ENCODE data around the gene NR6A1. TPM values are rescaled to one million over a fixed set of nuclear protein-coding genes. Genes with fewer than 3 reads are reported as not detected.
A peak's percentile ranks its signal among the peaks of the same experiment; 100 is the strongest.

The NR6A1 gene
- polyA plus RNA-seq, 4 donors = 0.30 to 1.4 (median 1.0) TPM

DNA sequence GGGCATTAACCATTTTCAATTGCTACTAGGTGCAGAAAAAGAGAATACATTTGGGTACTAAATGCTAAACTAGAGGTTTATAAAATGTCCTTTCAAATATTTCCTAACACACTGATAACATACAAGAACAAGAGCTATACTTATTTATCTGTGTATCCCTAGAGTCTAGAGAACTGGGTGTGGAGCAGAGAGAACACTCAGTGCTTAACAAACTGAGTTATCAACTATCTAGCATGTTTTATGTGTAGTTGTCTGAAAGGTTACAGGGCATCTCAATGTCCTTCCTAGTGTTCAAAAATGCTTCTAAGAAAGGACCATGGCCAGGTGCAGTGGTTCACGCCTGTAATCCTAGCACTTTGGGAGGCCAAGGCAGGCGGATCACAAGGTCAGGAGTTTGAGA lies 40.3 kb downstream of the NR6A1 start:
- no peak for DNase-seq (ENCODE audit: low read depth in 4 of 4, low spot score in 3 of 4)

DNA sequence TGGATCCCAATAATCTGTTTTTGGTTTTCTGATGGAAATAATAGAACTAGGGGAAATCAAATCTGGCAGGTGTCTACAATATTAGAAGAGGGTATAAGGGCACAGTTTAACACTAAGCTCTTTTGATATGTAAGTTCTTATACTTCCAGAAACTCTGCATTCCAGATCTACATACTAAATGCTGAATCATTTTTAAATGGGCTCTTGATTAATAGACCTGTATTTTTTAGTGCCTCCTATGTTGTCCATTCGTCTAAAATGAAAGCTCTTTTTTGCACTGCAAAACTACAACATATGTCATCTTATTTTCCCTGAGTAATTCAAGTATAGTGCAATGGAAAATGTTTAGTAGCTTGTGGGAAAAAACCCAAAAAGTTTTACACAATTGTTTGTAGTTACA lies 44.2 kb downstream of the NR6A1 start:
- DNase-seq (ENCODE audit: low read depth in 4 of 4, low spot score in 3 of 4) = no peak

DNA sequence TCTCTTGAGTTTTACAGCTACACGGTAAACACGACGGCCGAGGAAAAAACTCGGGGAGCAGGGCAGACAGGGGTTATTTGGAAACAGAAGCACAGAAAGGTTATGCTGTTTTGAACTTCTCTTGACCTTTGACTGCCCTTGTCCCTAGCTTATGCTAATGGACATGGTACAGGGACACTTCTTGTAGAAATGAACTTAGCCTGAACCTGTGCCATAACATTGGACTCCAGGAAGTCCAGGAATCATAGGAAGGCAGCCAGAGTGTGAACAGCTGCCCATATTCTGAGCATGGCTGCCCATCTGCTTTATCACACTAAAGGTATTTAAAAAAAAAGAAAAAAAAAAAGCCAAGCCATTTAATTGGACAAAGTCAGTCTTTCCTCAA lies 46.1 kb downstream of the NR6A1 start:
- peak in 1 of 4 donors; percentile 8 for DNase-seq (ENCODE audit: low read depth in 4 of 4, low spot score in 3 of 4)

DNA sequence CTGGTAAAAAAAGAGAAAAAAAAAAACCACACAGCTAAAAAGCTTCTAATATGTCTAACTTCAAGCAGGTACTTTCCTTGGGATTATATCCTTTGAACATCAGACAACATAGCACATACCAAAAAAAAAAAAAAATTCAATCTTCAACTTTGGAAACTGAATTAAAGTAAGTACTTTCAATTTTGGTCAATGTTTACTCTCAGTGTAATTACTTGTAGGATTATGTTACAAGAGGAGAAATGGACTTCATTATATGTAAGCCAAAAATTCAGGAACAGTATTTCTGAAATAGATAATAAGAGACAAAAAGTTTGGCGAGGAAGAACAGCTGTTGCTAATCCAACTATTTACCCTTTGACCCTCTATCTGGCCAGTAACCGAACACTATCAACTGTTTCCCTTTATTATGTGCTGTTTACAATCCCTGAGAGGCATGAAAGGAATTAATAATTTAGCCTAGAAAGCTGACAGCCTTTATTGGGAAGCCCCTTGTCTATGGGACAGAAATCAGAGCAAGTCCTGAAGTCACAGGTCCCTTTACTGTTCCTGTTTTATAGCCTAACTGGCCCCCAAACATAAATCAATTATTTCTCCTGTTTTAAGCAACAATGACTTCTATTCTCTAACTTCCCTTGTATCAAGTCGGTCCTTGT lies 46.6 kb downstream of the NR6A1 start:
- peak in 1 of 4 donors; percentile 10 for DNase-seq (ENCODE audit: low read depth in 4 of 4, low spot score in 3 of 4)

DNA sequence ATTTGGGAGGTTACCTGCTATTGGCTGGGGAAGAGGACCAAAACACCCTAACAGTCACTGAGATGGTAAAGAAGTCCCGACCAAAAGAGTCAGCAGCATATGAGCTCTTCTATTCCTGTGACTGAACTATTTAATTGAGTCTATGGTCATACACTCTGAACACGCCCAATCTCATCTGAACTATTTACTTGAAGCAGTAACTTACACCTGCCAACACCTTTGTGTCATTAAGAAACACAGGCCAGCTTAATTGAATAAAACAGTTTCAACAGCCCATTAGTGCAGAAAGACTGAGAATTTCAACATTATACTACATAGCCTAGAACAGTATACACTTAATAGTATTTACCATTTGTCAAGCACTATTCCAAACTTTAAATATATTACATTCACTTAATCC lies 47.8 kb downstream of the NR6A1 start:
- no peak for DNase-seq (ENCODE audit: low read depth in 4 of 4, low spot score in 3 of 4)

DNA sequence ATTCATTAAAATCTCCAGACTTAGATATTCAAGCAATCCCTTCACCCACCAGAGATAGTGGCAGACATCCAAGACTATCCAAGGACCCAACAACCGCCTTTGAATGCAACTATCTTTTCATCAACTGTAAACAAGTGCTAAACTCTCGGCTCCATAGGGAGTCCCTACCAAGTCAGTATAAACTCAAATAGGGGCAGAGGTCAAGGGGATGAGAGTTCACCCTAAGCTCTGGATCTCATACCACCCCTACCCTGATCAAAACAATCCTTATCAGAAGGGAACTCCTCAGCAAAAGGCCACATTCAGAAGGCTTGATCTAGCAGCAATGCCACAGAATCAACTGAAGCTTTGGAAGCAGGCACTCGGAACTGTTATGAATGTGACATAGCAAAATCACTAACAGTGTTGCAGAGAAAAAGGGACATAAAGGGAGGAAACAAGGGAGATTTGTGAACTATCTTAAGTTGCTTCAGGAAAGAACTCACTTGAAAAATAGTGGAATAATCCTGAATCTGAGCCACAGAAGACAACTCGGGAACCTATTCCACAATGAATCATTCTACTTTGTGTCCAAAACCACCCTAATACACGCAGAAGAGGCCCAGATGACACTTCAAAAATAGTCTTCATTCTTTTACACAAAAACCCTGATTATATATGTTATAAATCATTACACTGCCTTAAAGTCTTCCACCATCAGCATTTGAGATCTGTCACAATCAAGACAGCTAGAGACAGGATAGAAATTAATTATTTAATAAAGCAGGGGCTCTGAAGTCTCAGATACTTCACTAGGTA lies 49.8 kb downstream of the NR6A1 start:
- DNase-seq (ENCODE audit: low read depth in 4 of 4, low spot score in 3 of 4) = no peak

DNA sequence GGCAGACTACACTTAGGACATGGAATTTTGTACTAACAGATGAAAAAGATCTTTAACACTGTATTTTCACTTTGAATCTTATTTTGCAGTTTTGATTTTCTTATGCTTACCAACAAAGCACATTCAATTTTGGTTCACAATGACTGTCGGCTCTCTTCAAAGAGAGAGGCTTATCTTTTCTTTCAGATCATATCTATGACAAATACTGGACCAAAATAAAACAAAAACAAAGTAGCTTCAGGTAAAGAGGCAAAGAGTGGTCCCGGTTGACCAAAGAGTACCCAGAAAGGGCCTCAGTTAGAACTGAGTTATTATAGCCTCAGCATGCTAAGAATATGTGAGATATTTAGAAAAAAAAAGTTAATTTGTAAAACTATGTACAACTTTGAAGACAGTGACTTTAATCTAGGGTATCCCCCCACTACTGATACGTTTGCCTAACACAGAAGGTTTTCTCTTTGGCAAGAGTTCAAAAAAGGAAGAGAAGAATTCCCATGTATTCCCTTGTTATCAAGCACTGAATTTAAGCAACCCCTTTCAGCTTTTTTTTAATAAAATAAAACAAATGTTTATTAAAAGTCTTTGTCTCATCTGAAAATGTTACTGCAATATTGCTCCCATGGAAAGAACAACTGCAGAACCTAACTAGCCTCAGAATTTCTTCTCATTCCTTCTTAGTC lies 50.5 kb downstream of the NR6A1 start:
- DNase-seq (ENCODE audit: low read depth in 4 of 4, low spot score in 3 of 4) = no peak

DNA sequence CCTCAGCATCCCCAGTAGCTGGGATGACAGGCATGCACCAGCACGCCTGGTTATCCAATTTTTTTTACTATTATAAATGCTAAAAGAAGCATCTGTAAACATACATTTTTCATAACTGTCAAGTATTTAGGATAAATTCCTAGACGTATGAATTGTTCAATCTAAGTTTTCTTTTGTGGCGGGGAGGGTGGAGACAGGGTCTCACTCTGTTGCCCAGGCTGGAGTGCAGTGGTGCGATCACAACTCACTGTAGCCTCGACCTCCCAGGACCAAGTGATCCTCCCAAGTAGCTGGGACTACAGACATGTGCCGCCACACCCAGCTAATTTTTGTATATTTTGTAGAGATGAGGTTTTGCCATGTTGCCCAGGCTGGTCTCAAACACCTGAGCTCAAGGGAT lies 52.2 kb downstream of the NR6A1 start:
- no peak for DNase-seq (ENCODE audit: low read depth in 4 of 4, low spot score in 3 of 4)

DNA sequence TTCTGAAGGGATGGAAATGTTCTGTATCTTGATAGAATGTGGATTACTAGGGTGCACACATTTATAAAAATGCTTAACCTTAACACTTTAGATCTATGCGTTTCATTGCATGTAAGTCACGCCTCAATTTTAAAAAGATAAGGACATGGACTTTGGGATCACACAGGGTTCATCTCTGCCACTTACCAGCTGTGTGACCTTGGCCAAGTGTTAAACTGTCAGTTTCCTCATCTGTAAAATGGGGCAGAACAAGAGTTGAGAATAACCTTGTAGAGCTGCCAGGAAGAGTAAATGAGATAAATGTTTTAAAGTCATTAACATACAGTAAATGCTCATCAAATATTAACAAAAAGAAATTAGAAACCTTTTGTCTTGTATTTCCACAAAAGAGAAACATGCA lies 53.5 kb downstream of the NR6A1 start:
- no peak for DNase-seq (ENCODE audit: low read depth in 4 of 4, low spot score in 3 of 4)

DNA sequence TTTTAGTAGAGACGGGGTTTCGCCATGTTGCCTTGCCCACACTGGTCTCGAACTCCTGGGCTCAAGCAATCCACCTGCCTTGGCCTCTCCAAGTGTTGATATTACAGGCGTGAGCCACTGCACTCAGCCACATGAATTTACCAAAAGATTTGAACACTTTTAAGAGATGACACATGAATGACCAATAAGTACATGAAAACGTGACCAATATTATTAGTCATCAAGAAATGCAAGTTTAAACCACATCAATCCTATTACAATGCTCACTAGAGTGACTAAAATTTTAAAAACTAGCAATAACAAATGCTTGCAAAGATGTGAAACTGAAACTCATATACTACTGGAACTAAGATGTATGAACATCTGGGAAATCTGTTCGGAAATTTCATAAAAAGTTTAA lies 54.3 kb downstream of the NR6A1 start:
- no peak for DNase-seq (ENCODE audit: low read depth in 4 of 4, low spot score in 3 of 4)

DNA sequence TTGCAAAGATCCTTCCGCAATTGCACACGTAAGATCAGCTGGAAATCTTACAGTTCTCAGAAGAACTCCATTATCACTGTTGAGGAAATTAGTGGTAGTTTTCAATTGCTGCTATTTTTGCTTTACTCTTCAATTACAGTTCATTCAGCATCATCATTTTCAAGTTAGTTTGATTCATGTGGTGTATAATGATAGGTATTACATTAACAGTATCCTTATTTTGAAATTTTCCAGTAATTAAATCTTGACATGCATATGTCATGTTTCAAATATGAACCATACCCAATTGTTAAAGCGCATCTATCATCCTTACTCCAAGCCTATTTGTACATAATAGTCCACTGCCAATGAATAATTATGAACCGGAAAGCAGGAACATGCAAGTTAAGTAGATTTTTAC lies 60.3 kb downstream of the NR6A1 start:
- no peak for DNase-seq (ENCODE audit: low read depth in 4 of 4, low spot score in 3 of 4)

DNA sequence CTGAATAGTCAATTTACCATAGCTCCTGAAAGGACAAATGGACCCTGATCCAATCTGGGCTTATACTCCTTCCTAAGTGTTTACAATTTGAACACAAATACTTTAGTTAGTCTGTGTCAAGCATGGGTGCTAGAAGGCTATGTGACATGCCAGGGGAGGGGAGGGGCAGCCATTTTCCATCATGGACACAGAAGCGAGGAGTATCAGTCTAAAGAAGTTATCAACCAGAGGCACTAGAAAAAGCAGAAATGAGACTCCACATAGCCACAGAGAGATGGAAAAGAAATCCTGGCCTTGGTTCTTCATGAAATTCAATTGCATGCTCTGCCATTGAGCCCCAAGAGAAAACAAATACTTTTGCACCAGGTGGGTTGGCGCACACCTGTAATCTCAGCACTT lies 61.8 kb downstream of the NR6A1 start:
- no peak for DNase-seq (ENCODE audit: low read depth in 4 of 4, low spot score in 3 of 4)

DNA sequence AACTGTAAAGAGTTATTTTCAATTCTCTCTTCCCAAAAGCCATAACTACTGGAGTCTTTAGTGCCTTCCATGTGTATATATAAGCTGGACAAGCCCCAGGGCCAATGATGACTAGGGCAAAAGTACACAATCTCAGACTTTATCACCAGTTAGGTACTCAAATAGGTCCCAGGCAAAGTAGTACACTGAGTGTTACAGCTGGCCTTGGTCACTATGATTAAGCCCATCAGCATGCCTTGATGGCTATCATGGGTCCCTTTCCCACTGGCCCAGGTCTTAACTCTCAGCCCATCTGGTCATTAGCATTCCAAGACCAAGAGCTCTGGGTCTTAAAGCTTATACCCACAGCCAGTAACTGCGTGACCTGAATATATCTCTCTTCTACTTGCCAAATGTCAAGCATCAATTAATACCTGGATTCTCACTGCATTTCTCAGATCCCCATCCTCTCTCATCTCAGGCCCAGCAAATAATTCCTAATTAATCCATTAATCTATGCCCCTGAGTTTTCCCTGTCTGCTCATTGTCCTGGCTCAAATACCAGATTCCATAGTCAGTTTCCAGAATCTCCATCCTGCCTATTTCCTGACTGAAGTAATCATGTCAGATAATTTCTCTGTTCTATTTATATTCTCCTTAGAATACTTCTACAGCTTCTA lies 62.3 kb downstream of the NR6A1 start:
- no peak for DNase-seq (ENCODE audit: low read depth in 4 of 4, low spot score in 3 of 4)

DNA sequence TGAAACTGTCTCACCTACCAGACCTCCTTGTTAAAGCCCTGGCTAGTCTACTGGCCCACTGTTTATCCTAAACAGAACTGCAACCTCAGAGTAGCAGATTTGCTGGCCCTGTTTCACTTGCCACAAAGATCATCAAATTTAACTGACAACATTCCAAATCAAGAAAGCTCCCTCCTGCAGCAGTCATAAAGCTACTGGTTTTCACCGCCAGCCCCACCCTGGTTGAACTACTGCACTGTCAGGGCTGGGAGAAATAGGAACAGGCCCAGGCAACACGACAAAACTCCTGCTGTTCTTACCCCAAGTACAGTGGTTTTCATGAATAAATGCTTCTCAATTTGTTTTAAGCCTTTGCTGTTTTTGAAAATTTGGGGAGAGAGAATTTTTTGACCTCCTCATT lies 63.0 kb downstream of the NR6A1 start:
- DNase-seq (ENCODE audit: low read depth in 4 of 4, low spot score in 3 of 4) = no peak

DNA sequence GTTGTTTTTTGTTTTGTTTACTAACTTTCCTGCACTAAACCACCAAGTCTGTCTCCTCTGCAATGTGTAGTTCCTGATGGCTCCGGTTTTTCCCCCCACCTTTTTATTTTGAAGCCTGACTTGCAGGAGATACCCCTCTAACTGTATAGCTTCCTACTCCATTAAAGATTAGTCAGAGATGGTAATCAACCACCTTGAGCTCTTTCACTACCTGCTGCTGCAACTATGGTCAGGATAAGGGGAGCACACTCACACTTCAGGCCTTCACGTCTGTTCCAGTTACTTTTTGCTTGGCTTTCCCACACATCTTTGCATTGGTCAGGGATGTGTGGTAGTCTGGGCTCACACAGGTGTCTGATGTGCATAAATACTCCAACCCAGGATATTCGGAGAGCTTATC lies 63.4 kb downstream of the NR6A1 start:
- DNase-seq (ENCODE audit: low read depth in 4 of 4, low spot score in 3 of 4) = no peak

DNA sequence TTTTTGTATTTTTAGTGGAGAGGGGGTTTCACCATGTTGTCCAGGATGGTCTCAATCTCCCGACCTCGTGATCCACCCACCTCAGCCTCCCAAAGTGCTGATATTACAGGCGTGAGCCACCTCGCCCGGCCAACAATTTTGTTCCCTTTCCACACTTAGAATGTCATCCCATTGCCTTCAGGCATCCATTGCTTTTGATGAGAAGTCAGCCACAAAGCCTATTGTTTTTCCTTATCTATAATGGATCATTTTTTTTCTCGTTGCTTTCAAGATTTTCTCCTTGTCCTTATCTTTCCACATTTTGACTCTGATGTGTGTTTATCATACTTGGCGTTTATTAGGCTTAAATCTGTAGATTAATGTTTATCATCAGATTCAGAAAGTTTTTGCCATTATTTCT lies 64.4 kb downstream of the NR6A1 start:
- DNase-seq (ENCODE audit: low read depth in 4 of 4, low spot score in 3 of 4) = no peak

DNA sequence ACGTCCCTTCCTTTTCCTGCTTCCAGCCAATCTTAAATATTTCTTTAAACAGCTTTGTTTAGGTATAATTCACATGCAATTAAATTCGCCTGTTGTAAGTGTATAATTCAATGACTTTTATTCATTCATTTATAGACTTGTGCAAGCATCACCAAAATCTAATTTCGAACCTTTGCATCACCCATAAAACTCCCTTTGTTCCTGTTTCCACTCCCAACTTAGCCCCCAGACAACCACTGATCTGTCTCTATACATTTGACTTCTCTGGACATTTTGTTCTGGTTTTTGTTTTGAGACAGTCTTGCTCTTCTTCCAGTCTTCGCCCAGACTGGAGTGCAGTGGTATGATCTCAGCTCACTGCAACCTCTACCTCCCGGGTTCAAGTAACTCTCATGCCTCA lies 71.5 kb downstream of the NR6A1 start:
- DNase-seq (ENCODE audit: low read depth in 4 of 4, low spot score in 3 of 4) = no peak

DNA sequence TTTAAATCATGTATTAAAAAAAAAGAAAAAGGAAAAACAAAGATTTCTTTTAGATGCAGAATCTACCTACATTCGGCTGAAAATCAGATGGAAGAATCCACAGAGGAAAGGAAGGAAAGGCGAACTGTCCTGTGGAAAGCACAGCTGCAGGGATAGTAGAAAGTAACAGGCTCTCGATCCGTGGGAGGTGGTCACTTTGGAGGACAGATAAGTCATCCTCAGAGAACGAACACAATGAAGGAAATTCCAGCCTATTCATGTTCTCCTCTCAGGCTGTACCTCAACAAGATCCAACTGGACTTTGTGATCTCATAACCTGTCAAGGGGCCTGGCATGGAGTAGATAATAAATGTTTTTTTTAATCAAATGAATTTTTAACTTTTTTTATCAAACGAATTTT lies 72.8 kb downstream of the NR6A1 start:
- DNase-seq (ENCODE audit: low read depth in 4 of 4, low spot score in 3 of 4) = no peak

DNA sequence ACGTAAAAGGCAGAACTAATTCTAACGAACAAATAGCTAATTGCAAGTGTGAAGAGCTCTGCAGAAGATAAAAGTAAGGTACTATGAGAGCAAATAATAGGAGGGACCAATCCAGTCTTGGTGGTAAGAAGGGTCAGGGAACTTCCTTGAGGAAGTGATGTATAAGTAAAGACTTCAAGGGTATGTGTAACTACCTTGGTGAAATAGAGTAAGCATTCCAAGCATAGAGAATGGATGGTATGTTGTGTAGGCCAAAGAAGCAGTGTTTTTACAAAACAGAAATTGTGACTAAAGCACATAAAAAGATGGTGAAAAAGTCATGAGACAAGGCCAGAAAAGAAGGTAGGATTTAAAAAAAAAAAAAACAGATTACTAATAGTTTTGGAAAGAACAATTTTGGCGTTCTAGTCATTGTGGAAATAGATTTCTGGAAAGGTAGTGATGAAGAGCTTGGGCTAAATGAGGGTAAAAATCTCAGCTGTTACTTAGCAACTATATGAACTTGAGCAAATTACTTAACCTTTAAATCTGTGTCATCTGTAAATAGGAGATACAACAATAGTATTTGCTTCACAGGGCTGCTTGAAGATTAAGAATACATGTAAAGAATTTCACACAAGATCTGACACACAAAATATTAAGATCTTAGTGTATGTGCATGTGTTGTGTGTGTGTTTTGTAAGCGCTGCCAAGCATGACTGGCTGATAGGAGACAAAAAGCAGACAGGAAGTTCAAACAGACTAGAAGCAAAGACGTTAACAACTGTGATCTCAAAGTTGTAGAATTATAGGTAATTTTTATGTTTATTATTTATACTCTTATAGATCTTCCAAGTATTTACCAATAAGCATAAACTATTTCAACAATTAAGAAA lies 73.5 kb downstream of the NR6A1 start:
- DNase-seq (ENCODE audit: low read depth in 4 of 4, low spot score in 3 of 4) = no peak

DNA sequence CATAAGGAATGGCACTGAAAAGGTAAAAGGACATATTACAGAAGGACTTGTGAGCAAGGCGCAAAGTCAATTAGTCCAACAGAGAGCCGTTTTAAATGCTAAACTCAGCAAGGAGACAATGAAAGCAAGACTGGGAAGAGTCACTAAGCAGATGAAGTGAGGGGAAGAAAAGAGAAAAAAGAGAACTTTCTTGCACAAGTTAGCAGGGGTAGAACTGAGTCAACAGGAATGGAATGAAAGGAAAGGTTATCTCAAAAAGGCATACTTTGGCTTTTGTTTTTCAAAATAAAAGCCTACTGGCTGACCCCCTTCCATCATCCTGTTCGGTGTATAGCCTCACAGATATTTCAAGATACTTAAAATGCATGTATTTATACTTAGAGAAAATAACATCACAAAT lies 75.0 kb downstream of the NR6A1 start:
- no peak for DNase-seq (ENCODE audit: low read depth in 4 of 4, low spot score in 3 of 4)

All from left renal pelvis (tissue), 4 donors.